GM19395 (cell line): ENCODE results near the gene SLC19A3.
A peak's percentile ranks its signal among the peaks of the same experiment; 100 is the strongest.
"Not testable (repeated sequence)": the region's sequence is repeated elsewhere in the genome, so short reads cannot be mapped to it uniquely, and the experiment has no call there.

ENCODE experiments used
- ATAC-seq: cut with Tn5 transposase; IDR thresholded peaks from one replicate; pipeline ENCODE4 v1.9.1; 2021; ENCODE audit warnings: mild to moderate bottlenecking, moderate library complexity; ENCODE audit not compliant: unreplicated experiment

The SLC19A3 gene

GRCh38 chr2:227717687-227718567 lies at the start of gene SLC19A3:
SLC19A3 (minus strand) TSS chr2:227718028; CDS start chr2:227702318, 15,710 bp downstream.
- ATAC-seq = no peak

GRCh38 chr2:227766373-227766883 lies 48.6 kb upstream of the SLC19A3 start:
- peak; percentile 99 for ATAC-seq

GRCh38 chr2:227765788-227766372 lies 48.1 kb upstream of the SLC19A3 start:
- ATAC-seq = peak; percentile 19

- no peak for ATAC-seq
These were observed 44.1 kb upstream of the SLC19A3 start for GRCh38 chr2:227761740-227762476.

- no peak for ATAC-seq
These were observed 41.7 kb upstream of the SLC19A3 start for GRCh38 chr2:227759411-227760118.

- ATAC-seq = not testable (repeated sequence)
These were observed 38.4 kb upstream of the SLC19A3 start for GRCh38 chr2:227756261-227756660.

- ATAC-seq = no peak
These were observed 30.3 kb upstream of the SLC19A3 start for GRCh38 chr2:227748079-227748478.

GRCh38 chr2:227745594-227745993 lies 27.8 kb upstream of the SLC19A3 start, which contains the start of gene SCYGR8:
SCYGR8 (plus strand) TSS chr2:227745894; CDS start chr2:227745894, 0 bp downstream.
- no peak for ATAC-seq

- ATAC-seq = not testable (repeated sequence)
These were observed 22.9 kb upstream of the SLC19A3 start for GRCh38 chr2:227740705-227741104.

GRCh38 chr2:227739351-227739750 lies 21.5 kb upstream of the SLC19A3 start:
- ATAC-seq = no peak

GRCh38 chr2:227728035-227728434 lies 10.2 kb upstream of the SLC19A3 start, which contains the start of gene SCYGR7:
SCYGR7 (plus strand) TSS chr2:227728335; CDS start chr2:227728335, 0 bp downstream.
- ATAC-seq = no peak

GRCh38 chr2:227724394-227725039 lies 6.7 kb upstream of the SLC19A3 start, which contains the start of gene SCYGR6:
SCYGR6 (minus strand) TSS chr2:227724757; CDS start chr2:227724757, 0 bp downstream.
- ATAC-seq = no peak

- not testable (repeated sequence) for ATAC-seq
These were observed 5.0 kb upstream of the SLC19A3 start for GRCh38 chr2:227722821-227723220.

GRCh38 chr2:227720680-227721079 lies 2.9 kb upstream of the SLC19A3 start:
- no peak for ATAC-seq

- ATAC-seq = no peak
These were observed 1.8 kb upstream of the SLC19A3 start for GRCh38 chr2:227719641-227720040.

- no peak for ATAC-seq
These were observed 1.3 kb downstream of the SLC19A3 start for GRCh38 chr2:227716501-227716900.

GRCh38 chr2:227713291-227713690 lies 4.5 kb downstream of the SLC19A3 start:
- ATAC-seq = no peak

- ATAC-seq = no peak
These were observed 6.8 kb downstream of the SLC19A3 start for GRCh38 chr2:227710986-227711385.

GRCh38 chr2:227707390-227707789 lies 10.4 kb downstream of the SLC19A3 start:
- ATAC-seq = no peak

GRCh38 chr2:227706859-227707258 lies 11.0 kb downstream of the SLC19A3 start:
- no peak for ATAC-seq
